SKM-1 (cell line): ENCODE measurements around the gene REST.
"Not testable (repeated sequence)": the region's sequence is repeated elsewhere in the genome, so short reads cannot be mapped to it uniquely, and the experiment has no call there.

ENCODE experiments used
- DNase-seq: peaks from one replicate; lab custom pipeline; 2025; ENCODE audit not compliant: unreplicated experiment; lab: John Stamatoyannopoulos, UW

The REST gene, protein sequence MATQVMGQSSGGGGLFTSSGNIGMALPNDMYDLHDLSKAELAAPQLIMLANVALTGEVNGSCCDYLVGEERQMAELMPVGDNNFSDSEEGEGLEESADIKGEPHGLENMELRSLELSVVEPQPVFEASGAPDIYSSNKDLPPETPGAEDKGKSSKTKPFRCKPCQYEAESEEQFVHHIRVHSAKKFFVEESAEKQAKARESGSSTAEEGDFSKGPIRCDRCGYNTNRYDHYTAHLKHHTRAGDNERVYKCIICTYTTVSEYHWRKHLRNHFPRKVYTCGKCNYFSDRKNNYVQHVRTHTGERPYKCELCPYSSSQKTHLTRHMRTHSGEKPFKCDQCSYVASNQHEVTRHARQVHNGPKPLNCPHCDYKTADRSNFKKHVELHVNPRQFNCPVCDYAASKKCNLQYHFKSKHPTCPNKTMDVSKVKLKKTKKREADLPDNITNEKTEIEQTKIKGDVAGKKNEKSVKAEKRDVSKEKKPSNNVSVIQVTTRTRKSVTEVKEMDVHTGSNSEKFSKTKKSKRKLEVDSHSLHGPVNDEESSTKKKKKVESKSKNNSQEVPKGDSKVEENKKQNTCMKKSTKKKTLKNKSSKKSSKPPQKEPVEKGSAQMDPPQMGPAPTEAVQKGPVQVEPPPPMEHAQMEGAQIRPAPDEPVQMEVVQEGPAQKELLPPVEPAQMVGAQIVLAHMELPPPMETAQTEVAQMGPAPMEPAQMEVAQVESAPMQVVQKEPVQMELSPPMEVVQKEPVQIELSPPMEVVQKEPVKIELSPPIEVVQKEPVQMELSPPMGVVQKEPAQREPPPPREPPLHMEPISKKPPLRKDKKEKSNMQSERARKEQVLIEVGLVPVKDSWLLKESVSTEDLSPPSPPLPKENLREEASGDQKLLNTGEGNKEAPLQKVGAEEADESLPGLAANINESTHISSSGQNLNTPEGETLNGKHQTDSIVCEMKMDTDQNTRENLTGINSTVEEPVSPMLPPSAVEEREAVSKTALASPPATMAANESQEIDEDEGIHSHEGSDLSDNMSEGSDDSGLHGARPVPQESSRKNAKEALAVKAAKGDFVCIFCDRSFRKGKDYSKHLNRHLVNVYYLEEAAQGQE

DNA sequence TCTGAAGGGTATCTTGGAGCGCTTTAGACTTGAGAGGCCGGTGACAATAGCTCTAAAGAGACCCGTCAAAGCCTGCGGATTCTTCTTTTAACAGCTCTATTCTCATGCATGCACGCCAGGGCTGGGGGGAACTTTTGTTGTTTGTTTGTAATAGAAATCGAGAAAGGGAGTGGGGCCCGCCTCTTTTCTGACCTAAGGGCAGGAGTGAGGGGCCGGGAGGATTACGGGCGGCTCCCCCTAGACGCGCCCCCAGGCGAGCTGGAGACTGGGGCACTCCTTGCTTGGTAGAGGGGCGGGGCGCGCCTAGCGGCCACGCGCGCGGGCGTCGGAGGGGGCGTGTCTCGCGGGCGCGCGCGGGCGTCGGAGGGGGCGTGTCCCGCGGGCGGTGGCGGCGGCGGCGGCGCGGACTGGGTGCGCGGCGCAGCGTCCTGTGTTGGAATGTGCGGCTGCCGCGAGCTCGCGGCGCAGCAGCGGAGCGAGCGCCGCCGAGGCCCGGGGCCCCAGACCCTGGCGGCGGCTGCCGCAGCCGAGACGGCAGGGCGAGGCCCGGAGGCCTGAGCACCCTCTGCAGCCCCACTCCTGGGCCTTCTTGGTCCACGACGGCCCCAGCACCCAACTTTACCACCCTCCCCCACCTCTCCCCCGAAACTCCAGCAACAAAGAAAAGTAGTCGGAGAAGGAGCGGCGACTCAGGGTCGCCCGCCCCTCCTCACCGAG lies at the start of gene REST:
Gene REST (plus strand): TSS at position 412 of the 717 bp plus-strand sequence. CDS start 2,739 bp downstream, outside the sequence.
- DNase-seq = peak; percentile 24

DNA sequence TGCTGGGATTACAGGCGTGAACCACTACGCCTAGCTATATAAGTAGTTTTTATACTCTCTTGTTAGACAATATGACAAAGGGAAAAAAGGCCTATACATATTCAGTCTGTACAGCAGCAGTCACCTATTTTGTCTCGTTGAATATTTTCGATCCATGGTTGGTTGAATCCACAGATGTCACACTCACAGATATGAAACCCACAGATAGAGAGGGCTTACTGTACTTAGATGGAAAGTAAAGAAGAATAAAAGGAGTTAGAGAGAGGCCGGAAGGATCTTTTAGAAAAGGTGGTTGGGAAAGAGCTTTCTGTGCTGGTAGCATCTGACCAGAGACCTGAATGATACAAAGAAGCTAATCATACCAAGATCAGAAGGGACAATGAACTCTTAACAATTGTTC lies 47.9 kb upstream of the REST start:
- no peak for DNase-seq

DNA sequence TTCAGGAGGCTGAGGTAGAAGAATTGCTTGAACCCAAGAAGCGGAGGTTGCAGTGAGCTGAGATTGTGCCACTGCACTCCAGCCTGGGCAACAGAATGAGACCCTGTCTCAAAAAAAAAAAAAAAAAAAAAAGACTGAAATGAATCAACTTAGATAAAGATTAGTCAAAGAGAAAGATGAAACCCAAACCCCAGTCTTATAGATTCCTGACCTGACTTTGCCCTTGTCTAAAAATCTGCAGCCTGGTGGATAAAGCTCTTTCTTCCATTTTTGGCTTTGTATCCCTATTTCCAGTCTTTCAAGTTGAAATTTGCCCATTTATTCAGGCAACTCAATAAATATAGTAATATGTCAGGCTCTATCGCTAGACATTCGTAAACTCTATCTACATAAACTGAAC lies 46.9 kb upstream of the REST start:
- DNase-seq = no peak

DNA sequence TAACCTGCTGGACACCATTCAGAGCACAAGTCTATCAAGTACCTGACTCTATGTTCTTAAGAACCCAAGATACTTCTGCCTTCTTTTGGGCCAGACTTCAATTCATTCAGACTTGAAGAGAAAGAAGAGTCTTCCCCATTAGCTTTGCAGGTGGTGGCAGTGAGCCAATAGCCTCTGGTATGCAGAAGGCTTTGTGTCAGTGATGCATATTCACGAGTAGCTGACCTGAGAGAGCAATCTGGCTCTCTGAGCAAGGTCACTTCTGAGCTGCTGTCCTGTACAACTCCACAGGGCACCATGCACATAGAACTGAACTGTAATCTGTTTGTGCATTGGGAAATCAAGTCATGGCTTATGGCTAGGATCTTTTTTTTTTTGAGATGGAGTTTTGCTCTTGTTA lies 46.3 kb upstream of the REST start:
- DNase-seq = no peak

DNA sequence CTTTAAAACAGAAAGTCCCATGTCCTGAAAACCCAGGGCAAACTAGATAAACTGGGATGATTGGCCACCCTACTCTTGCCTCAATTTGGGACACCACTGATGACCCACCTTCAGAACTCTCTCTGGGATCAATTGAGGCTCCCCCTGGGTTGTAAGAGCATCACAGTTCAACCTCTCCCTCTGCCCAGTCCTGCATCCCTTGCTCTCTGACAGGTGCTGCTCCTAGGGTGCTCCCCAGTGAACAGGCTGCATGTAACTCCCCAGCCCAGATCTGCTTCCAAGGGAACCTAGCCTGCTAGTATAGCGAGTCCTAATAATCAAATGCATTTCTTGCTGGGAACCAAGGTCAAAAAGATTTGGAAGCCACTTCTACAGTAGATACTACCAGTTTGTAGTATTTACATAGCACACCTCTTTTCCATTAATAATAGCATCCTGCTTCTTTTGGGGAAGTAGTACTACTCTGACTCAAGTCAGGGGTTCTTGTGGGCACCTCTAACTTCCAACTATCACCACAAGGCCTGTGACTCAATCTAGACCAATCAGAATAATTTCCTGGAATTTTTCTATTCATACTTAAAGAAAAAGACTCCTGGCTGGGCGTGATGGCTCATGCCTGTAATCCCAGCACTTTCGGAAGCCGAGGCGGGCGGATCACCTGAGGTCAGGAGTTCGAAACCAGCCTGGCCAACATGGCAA lies 44.1 kb upstream of the REST start:
- DNase-seq = peak; percentile 36

DNA sequence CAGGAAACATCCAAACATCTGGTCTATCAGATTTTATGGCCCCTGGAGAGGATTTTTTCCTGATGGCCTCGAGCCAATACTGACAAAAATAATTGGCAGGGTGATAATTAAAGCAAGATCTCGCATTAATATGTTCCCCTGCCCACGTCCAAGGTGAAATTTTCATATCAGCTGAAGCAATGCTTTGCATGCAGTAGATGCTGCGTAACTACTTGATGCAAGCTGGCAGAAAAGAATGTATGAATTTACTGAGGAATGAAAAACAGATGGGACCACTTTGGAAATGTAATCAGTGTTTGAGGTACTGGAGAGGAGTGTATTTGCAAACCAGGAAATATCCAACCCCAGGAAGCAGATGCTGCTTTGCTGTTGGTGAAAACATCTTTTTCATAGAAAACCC lies 36.8 kb upstream of the REST start:
- no peak for DNase-seq

DNA sequence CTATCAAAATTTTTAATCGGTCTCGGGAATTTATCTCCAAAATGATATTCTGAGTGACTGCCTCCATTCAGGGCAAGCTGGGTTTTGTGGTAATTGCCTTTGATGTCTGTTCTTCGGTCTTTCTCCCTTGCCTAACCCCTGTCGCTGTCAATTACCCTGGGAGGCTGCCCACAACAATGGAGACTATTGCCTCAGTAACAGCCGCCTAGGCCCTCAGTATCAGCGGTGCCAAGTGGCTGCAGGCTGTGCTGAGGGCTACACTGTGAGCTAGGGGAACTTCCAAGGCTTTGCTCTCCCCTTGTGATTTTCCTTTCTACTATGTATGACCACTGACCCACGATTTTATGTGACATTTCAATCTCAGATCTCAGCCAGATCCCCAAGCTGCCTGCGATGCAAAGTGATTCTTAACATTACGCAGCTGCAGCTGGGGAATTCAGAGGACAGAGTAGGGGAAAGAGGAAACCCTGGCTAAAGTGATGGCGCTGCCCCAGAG lies 36.3 kb upstream of the REST start:
- no peak for DNase-seq

DNA sequence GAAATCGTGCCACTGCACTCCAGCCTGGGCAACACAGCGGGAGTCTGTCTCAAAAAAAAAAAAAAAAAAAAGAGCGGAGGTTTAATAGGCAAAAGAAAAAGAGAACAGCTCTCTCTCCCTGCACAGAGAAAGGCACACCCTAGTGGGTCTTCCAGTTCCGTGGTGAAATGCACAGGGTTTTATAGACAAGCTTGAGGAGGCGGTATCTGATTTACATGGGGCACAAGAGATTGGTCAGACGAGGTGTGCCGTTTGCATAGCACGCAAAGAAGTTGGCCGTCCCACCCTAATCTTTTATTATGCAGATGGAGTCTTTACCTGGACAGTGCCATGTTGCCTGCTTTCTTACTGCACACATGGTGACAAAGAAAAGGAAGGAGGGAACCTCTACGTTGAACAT lies 33.5 kb upstream of the REST start:
- DNase-seq = no peak

DNA sequence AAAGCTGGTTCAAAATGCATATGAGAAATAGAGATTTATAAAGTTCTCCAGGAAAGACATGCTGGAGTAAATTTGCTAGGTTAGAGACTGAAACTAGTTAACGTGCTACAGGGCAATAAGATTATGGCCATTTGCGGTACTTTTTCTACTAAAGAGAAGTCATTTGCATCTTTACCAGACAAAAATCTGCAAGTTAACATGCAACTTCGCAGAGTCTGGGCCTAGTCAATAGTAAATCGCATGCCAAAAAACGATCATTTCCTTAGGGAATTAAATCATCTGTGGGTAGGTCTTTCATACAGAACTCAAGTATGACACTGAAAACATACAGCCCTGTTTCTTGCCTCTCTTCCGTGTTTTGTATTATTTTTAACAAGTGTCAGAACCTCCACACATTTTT lies 32.8 kb upstream of the REST start:
- DNase-seq = no peak

DNA sequence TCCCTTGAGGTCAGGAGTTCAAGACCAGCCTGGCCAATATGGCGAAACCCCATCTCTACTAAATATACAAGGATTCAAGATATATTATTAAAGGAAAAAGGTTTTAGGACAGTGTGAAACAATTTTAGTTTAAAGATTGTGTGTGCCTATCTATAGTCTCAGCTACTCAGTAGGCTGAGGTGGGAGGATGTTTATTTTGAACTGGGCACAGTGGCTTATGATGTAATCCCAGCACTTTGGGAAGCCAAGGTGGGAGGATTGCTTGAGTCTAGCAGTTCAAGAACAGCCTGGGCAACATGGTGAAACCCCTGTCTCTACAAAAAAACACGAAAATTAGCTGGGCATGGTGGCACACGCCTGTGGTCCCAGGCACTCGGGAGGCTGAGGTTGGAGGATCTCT lies 31.4 kb upstream of the REST start:
- no peak for DNase-seq

DNA sequence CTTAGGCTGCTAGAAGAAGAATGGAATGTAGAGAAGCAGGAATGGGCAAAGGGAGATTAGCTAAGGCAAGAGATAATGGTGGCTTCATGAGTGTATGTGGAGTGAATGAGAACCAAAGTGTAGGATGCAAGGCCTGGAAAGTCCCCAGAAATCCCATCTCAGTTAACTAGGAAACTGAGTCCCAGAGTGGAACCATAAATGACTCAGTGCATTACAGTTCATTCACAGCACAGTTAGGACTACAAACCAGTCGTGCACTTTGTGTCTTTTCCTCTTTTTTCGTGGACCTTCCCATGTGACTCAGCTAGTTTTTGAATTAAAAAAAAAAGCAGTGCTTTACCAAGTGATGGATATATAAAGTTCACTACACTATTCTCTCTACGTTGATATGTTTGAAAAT lies 27.7 kb upstream of the REST start:
- DNase-seq = no peak

DNA sequence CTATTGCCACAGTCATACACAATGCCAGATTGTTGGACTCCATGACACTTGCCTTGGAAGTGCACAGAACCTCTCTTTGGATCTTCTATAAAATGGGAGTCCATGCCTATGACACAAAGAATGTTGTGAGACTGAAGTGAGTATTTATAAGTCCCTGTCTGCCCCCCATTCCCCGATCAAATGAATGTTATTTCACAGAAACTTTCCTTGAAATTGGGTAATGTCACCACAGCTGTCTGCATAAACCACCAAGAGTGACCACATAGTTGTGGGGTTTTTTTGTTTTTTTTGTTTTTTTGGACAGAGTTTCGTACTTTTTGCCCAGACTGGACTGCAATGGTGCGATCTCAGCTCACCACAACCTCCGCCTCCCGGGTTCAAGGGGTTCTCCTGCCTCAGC lies 27.1 kb upstream of the REST start:
- no peak for DNase-seq

DNA sequence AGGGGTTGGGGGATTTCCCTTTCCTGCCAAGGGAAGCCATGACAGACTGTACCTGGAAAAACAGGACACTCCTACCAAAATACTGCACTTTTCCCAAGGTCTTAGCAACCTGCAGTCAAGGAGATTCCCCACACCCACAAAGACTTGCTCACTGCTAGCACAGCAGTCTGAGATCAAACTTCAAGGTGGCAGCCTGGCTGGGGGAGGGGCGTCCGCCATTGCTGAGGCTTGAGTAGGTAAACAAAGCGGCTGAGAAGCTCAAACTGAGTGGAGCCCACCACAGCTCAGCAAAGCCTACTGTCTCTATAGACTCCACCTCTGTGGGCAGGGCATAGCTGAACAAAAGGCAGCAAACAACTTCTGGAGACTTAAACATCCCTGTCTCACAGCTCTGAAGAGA lies 23.2 kb upstream of the REST start:
- not testable (repeated sequence) for DNase-seq

DNA sequence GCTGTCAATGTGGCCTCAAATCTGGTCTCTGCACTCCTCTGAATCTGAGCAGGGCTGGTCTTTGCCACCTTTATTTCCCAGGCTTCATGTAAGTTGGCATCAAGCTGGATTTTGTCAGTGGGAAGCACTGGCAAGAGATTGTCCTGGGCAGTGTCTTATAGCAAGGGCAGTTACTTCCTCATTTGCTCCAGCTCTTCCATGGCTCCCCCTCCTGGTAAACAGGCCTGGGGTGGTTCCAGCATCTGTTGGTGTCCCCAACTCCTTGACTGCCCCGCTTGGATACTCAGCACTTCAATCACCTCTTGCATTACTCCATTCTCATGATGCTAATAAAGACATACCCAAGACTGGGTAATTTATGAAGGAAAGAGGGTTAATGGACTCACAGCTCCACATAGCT lies 15.0 kb upstream of the REST start:
- no peak for DNase-seq

DNA sequence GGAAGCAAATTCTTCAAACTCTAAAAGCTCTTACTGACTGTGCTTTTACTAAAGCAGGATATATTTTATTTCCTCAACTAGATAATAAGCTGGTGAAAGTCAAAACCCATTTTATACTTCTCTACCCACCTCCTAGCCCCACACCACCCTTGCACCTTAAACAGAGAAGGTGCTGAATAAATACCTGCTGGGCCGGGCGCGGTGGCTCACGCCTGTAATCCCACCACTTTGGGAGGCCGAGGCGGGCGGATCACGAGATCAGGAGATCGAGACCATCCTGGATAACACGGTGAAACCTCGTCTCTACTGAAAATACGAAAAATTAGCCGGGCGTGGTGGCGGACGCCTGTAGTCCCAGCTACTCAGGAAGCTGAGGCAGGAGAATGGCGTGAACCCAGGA lies 9.9 kb upstream of the REST start:
- not testable (repeated sequence) for DNase-seq

DNA sequence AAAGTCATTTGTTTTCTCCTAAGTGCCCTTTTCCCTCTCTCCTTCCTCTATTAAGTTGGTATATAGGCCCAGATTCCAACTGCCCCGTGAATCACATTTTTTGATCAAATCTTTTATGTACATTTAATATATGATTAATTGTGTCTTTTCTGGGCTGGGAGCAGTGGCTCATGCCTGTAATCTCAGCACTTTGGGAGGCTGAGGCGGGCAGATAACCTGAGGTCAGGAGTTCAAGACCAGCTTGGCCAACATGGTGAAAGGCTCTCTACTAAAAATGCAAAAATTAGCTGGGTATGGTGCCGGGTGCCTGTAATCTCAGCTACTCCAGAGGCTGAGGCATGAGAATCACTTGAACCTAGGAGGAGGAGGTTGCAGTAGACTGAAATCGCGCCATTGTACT lies 7.5 kb upstream of the REST start:
- not testable (repeated sequence) for DNase-seq

DNA sequence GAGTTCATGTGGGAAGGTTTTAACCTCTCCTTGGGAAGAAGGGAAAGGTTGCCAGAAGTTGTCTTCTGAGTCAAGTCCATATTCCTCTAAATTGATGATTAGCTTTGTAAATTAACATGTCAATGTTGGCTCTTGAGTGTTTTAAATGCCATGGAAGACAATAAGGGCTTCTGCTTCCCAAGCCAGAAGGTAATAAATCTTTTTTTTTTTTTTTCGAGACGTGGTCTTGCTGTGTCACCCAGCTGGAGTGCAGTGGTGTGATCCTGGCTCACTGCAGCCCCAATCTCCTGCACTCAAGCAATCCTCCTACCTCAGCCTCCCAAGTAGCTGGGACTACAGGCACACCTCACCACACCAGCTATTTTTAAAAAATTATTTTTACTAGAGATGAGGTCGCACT lies 5.0 kb upstream of the REST start:
- no peak for DNase-seq

DNA sequence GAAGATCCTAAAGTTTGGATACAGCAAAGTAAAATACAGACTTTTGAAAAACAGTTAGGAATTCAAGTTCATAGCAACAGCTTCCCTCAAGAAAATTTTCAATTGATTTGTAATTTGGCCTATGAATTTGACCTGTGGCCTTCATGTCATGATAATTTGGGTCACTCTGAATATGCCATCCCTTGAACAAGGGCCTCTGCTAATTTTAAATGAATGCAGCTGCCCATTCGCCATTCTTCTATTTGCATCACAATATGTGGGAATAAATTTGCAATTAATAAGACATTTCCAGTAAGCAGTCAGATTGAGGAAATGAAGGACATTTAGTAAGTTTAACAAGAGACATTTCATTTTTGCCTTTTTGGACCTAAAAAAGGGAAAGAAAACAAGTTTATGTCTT lies 1.9 kb upstream of the REST start:
- no peak for DNase-seq

DNA sequence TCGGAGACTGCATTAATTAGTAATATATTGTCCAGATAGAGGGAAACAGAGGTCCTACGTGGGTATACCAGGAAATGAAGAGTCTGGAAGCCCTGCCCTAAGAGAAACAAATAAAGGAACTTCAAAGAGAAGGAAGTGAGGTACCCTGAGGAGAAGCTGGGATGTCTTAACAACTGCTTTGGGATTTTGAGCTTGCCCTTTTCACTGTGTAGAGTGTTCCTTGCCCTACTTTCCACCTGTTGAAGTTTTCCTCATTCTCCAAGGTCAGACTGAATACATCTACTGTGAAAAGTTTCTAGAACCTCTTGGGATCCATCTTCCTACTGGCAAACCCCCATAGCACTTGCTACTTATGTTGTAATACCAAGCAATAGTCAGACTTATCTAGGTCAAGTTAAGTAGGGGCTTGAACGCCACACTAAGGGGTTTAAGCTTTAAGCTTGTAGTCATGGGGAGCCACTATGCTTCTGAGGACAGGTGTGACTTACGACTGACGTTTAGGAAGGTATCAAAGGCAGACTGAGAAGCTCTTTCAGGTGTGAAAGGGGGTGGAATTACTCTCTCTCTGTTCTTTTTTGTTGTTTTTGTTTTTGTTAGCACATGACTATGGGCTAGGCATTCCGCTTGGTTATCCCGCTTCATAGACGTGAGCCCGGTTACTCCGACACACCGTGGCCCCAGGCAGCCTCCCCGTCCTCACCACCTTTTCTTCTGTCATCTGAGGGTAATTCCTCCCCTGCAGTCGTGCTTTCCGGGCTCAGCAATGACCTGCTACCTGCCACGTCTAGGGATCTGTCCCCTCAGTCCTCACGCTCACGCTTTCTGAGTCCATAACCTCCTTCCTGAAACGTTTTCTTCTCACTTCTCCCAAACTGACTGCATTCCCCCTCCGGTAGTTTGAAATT lies 959 bp upstream of the REST start:
- no peak for DNase-seq
